ENCODE results near the gene DEF6. TPM values are rescaled to one million over a fixed set of nuclear protein-coding genes. Genes with fewer than 3 reads are reported as not detected.
A peak's percentile ranks its signal among the peaks of the same experiment; 100 is the strongest.
"Not testable (repeated sequence)": the region's sequence is repeated elsewhere in the genome, so short reads cannot be mapped to it uniquely, and the experiment has no call there.

DEF6 gene
- polyA plus RNA-seq, 1 donor, result 13.2 TPM

GRCh38 chr6:35295521-35296315, 1.9 kb upstream of the DEF6 start:
- no peak overlapping the region for H3K27ac ChIP-seq (ENCODE audit: low read length)
- peaks cover 57% of the 10 kb centered on the region for H3K36me3 ChIP-seq (ENCODE audit: control insufficient read depth, insufficient read depth, low read length)
- no CpG with 5 or more reads among the region's 3 CpGs for WGBS (ENCODE audit: insufficient coverage, low lambda C conversion rate)
- H3K27me3 ChIP-seq (ENCODE audit: control insufficient read depth, insufficient read depth, low read length), result no peaks in the 10 kb centered on the region
- H3K9me3 ChIP-seq (ENCODE audit: control insufficient read depth, low read depth, low read length), result no peaks in the 10 kb centered on the region
- H3K4me1 ChIP-seq (ENCODE audit: control insufficient read depth, insufficient read depth, low read length), result peaks cover 25% of the 10 kb centered on the region
- no peak overlapping the region for H3K4me3 ChIP-seq (ENCODE audit: low read length)
- DNase-seq, result no peak

GRCh38 chr6:35296931-35297600, 552 bp upstream of the DEF6 start:
- no CpG with 5 or more reads among the region's 6 CpGs for WGBS (ENCODE audit: insufficient coverage, low lambda C conversion rate)
- Histone ChIP-seq H3K4me3 (ENCODE audit: low read length) (no peak overlapping the region), H3K9me3 (ENCODE audit: control insufficient read depth, low read depth, low read length) (no peaks in the 10 kb centered on the region), H3K4me1 (ENCODE audit: control insufficient read depth, insufficient read depth, low read length) (peaks cover 25% of the 10 kb centered on the region), H3K27me3 (ENCODE audit: control insufficient read depth, insufficient read depth, low read length) (no peaks in the 10 kb centered on the region), H3K36me3 (ENCODE audit: control insufficient read depth, insufficient read depth, low read length) (peaks cover 44% of the 10 kb centered on the region), H3K27ac (ENCODE audit: low read length) (no peak overlapping the region)
- DNase-seq, result no peak

- Histone ChIP-seq H3K9me3 (ENCODE audit: control insufficient read depth, low read depth, low read length) (no peaks in the 10 kb centered on the region), H3K27ac (ENCODE audit: low read length) (no peak overlapping the region), H3K27me3 (ENCODE audit: control insufficient read depth, insufficient read depth, low read length) (no peaks in the 10 kb centered on the region), H3K36me3 (ENCODE audit: control insufficient read depth, insufficient read depth, low read length) (peaks cover 28% of the 10 kb centered on the region), H3K4me1 (ENCODE audit: control insufficient read depth, insufficient read depth, low read length) (peaks cover 41% of the 10 kb centered on the region), H3K4me3 (ENCODE audit: low read length) (peak overlapping the region; percentile 49)
- DNase-seq, result no peak
- WGBS (ENCODE audit: insufficient coverage, low lambda C conversion rate), result 100% methylated on average over 1 of the region's 6 CpGs
Measured at GRCh38 chr6:35298625-35299140, 1.1 kb downstream of the DEF6 start.

GRCh38 chr6:35299674-35300073, 2.1 kb downstream of the DEF6 start:
- H3K4me1 ChIP-seq (ENCODE audit: control insufficient read depth, insufficient read depth, low read length), result peaks cover 41% of the 10 kb centered on the region
- peaks cover 21% of the 10 kb centered on the region for H3K36me3 ChIP-seq (ENCODE audit: control insufficient read depth, insufficient read depth, low read length)
- H3K9me3 ChIP-seq (ENCODE audit: control insufficient read depth, low read depth, low read length), result no peaks in the 10 kb centered on the region
- H3K27me3 ChIP-seq (ENCODE audit: control insufficient read depth, insufficient read depth, low read length), result no peaks in the 10 kb centered on the region
- no peak overlapping the region for H3K4me3 ChIP-seq (ENCODE audit: low read length)
- peak in 1 of 2 donors; percentile 38 for DNase-seq
- WGBS (ENCODE audit: insufficient coverage, low lambda C conversion rate), result 80% methylated on average over 1 of the region's 4 CpGs
- no peak overlapping the region for H3K27ac ChIP-seq (ENCODE audit: low read length)

- H3K36me3 ChIP-seq (ENCODE audit: control insufficient read depth, insufficient read depth, low read length), result peaks cover 10% of the 10 kb centered on the region
- H3K9me3 ChIP-seq (ENCODE audit: control insufficient read depth, low read depth, low read length), result no peaks in the 10 kb centered on the region
- no peak overlapping the region for H3K4me3 ChIP-seq (ENCODE audit: low read length)
- H3K27ac ChIP-seq (ENCODE audit: low read length), result no peak overlapping the region
- DNase-seq, result no peak
- H3K27me3 ChIP-seq (ENCODE audit: control insufficient read depth, insufficient read depth, low read length), result no peaks in the 10 kb centered on the region
- peaks cover 41% of the 10 kb centered on the region for H3K4me1 ChIP-seq (ENCODE audit: control insufficient read depth, insufficient read depth, low read length)
Measured at GRCh38 chr6:35300848-35301247, 3.2 kb downstream of the DEF6 start.

- peak; percentile 72 to 90 for DNase-seq
- Histone ChIP-seq H3K9me3 (ENCODE audit: control insufficient read depth, low read depth, low read length) (no peaks in the 10 kb centered on the region), H3K27me3 (ENCODE audit: control insufficient read depth, insufficient read depth, low read length) (no peaks in the 10 kb centered on the region), H3K36me3 (ENCODE audit: control insufficient read depth, insufficient read depth, low read length) (no peaks in the 10 kb centered on the region), H3K4me1 (ENCODE audit: control insufficient read depth, insufficient read depth, low read length) (peaks cover 35% of the 10 kb centered on the region), H3K4me3 (ENCODE audit: low read length) (no peak overlapping the region), H3K27ac (ENCODE audit: low read length) (peak overlapping the region; percentile 67)
- no CpG with 5 or more reads among the region's 6 CpGs for WGBS (ENCODE audit: insufficient coverage, low lambda C conversion rate)
Measured at GRCh38 chr6:35302604-35303241, 5.1 kb downstream of the DEF6 start.

GRCh38 chr6:35304299-35304698, 6.7 kb downstream of the DEF6 start:
- H3K27me3 ChIP-seq (ENCODE audit: control insufficient read depth, insufficient read depth, low read length), result no peaks in the 10 kb centered on the region
- no peaks in the 10 kb centered on the region for H3K9me3 ChIP-seq (ENCODE audit: control insufficient read depth, low read depth, low read length)
- H3K36me3 ChIP-seq (ENCODE audit: control insufficient read depth, insufficient read depth, low read length), result no peaks in the 10 kb centered on the region
- DNase-seq, result no peak
- no peak overlapping the region for H3K4me3 ChIP-seq (ENCODE audit: low read length)
- no peak overlapping the region for H3K27ac ChIP-seq (ENCODE audit: low read length)
- no CpG with 5 or more reads among the region's 1 CpG for WGBS (ENCODE audit: insufficient coverage, low lambda C conversion rate)
- peaks cover 25% of the 10 kb centered on the region for H3K4me1 ChIP-seq (ENCODE audit: control insufficient read depth, insufficient read depth, low read length)

- H3K4me3 ChIP-seq (ENCODE audit: low read length), result no peak overlapping the region
- no peaks in the 10 kb centered on the region for H3K36me3 ChIP-seq (ENCODE audit: control insufficient read depth, insufficient read depth, low read length)
Measured at GRCh38 chr6:35305117-35305516, 7.5 kb downstream of the DEF6 start.

GRCh38 chr6:35307138-35307537, 9.5 kb downstream of the DEF6 start:
- H3K9me3 ChIP-seq (ENCODE audit: control insufficient read depth, low read depth, low read length); H3K27ac ChIP-seq (ENCODE audit: low read length); H3K36me3 ChIP-seq (ENCODE audit: control insufficient read depth, insufficient read depth, low read length); H3K4me3 ChIP-seq (ENCODE audit: low read length); H3K27me3 ChIP-seq (ENCODE audit: control insufficient read depth, insufficient read depth, low read length); DNase-seq: not testable (repeated sequence)
- peaks cover 15% of the 10 kb centered on the region for H3K4me1 ChIP-seq (ENCODE audit: control insufficient read depth, insufficient read depth, low read length)
- WGBS (ENCODE audit: insufficient coverage, low lambda C conversion rate), result 100% methylated on average over 6 of the region's 15 CpGs

More at GRCh38 chr6:35305117-35305516, 7.5 kb downstream of the DEF6 start:
- WGBS (ENCODE audit: insufficient coverage, low lambda C conversion rate), result 90% methylated on average over 2 of the region's 8 CpGs
- no peak overlapping the region for H3K27ac ChIP-seq (ENCODE audit: low read length)
- peaks cover 17% of the 10 kb centered on the region for H3K4me1 ChIP-seq (ENCODE audit: control insufficient read depth, insufficient read depth, low read length)
- no peaks in the 10 kb centered on the region for H3K27me3 ChIP-seq (ENCODE audit: control insufficient read depth, insufficient read depth, low read length)
- H3K9me3 ChIP-seq (ENCODE audit: control insufficient read depth, low read depth, low read length), result no peaks in the 10 kb centered on the region
- DNase-seq, result no peak

- not testable (repeated sequence) for H3K27ac ChIP-seq (ENCODE audit: low read length); H3K4me1 ChIP-seq (ENCODE audit: control insufficient read depth, insufficient read depth, low read length); H3K4me3 ChIP-seq (ENCODE audit: low read length); H3K9me3 ChIP-seq (ENCODE audit: control insufficient read depth, low read depth, low read length); H3K27me3 ChIP-seq (ENCODE audit: control insufficient read depth, insufficient read depth, low read length); DNase-seq; H3K36me3 ChIP-seq (ENCODE audit: control insufficient read depth, insufficient read depth, low read length)
- no CpG with 5 or more reads among the region's 2 CpGs for WGBS (ENCODE audit: insufficient coverage, low lambda C conversion rate)
Measured at GRCh38 chr6:35308543-35308942, 10.9 kb downstream of the DEF6 start.
